Measurements from ENCODE around the gene TMEM192. TPM values are rescaled to one million over a fixed set of nuclear protein-coding genes. Genes with fewer than 3 reads are reported as not detected.

TMEM192 gene
- total and polyA plus RNA-seq, 2 of the 13 experiments (the other 11 are each of a cell fraction or from before 2014, with no cell fraction given) = 19.8 to 19.9 TPM

DNA sequence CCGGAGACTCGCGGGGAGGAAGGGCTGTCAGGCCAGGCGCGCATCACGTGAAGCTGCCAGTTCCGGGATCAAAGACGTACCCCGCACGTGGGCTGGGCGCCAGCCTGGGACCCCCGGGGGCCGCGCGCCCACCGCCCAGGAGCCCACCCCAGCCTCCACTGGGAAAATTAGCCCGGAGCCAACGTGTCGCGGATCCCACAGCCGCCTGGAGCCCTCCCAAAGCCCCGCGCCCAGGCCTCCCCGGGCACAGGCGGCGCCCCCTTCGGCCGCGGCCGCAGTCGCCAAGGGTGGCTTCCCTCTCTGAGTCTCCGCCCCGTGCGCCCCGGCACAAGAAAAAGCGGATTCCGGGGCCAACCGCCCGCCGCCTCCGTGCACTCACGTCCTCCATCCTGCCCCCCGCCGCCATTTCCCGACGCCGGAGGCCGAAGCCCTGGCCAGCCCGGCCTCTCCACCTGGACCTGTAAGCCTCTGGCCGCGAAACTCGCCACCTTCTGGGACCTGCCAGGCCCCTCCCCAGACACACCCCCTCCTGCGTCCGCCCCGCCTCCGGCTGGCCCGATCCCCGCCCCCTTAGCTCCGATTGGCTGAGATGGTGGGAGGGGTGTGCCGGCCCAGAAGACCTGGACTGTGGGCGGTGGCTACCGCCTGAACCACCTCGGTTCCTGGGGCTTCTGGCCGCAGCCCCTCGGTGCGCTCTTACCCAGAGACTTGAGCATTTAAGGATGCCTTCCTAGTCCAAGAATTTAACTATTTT lies at the start of gene TMEM192 (continued):
- TF ChIP-seq, protein P1, sequence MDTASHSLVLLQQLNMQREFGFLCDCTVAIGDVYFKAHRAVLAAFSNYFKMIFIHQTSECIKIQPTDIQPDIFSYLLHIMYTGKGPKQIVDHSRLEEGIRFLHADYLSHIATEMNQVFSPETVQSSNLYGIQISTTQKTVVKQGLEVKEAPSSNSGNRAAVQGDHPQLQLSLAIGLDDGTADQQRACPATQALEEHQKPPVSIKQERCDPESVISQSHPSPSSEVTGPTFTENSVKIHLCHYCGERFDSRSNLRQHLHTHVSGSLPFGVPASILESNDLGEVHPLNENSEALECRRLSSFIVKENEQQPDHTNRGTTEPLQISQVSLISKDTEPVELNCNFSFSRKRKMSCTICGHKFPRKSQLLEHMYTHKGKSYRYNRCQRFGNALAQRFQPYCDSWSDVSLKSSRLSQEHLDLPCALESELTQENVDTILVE (CRISPR knock-in tag; IDR thresholded peaks at IDR 0.05) = peak; percentile 2; the same call in 1 of the 2 replicates
- TF ChIP-seq PHF8 (CRISPR knock-in tag; IDR thresholded peaks at IDR 0.05) (peak; percentile 88), SAFB2 (CRISPR knock-in tag; IDR thresholded peaks at IDR 0.05; ENCODE audit: borderline replicate concordance, low read depth) (peak; percentile 82; the same call in 1 of the 2 replicates), NFKB2 (CRISPR knock-in tag; IDR thresholded peaks at IDR 0.05; ENCODE audit: borderline replicate concordance) (peak; percentile 79; the same call in 1 of the 2 replicates), RAD51 (IDR thresholded peaks at IDR 0.05; ENCODE audit: borderline replicate concordance) (peak; percentile 48), KDM5B (CRISPR knock-in tag; IDR thresholded peaks at IDR 0.05; ENCODE audit: borderline replicate concordance) (peak; percentile 88), KLF13 (CRISPR knock-in tag; IDR thresholded peaks at IDR 0.05) (no peak), TOE1 (CRISPR knock-in tag; IDR thresholded peaks at IDR 0.05) (no peak), ZNF180 (CRISPR knock-in tag; IDR thresholded peaks at IDR 0.05; ENCODE audit: borderline replicate concordance, low read depth) (no peak), PCBP1 (IDR thresholded peaks at IDR 0.05; ENCODE audit: borderline replicate concordance, low read depth, low read length) (no peak), TGIF2 (CRISPR knock-in tag; IDR thresholded peaks at IDR 0.05) (peak; percentile 96), ZNF761 (CRISPR knock-in tag; conservative IDR thresholded peaks at IDR 0.05) (no peak; the same call in 1 of the 2 replicates)
- TF ChIP-seq, protein P2, sequence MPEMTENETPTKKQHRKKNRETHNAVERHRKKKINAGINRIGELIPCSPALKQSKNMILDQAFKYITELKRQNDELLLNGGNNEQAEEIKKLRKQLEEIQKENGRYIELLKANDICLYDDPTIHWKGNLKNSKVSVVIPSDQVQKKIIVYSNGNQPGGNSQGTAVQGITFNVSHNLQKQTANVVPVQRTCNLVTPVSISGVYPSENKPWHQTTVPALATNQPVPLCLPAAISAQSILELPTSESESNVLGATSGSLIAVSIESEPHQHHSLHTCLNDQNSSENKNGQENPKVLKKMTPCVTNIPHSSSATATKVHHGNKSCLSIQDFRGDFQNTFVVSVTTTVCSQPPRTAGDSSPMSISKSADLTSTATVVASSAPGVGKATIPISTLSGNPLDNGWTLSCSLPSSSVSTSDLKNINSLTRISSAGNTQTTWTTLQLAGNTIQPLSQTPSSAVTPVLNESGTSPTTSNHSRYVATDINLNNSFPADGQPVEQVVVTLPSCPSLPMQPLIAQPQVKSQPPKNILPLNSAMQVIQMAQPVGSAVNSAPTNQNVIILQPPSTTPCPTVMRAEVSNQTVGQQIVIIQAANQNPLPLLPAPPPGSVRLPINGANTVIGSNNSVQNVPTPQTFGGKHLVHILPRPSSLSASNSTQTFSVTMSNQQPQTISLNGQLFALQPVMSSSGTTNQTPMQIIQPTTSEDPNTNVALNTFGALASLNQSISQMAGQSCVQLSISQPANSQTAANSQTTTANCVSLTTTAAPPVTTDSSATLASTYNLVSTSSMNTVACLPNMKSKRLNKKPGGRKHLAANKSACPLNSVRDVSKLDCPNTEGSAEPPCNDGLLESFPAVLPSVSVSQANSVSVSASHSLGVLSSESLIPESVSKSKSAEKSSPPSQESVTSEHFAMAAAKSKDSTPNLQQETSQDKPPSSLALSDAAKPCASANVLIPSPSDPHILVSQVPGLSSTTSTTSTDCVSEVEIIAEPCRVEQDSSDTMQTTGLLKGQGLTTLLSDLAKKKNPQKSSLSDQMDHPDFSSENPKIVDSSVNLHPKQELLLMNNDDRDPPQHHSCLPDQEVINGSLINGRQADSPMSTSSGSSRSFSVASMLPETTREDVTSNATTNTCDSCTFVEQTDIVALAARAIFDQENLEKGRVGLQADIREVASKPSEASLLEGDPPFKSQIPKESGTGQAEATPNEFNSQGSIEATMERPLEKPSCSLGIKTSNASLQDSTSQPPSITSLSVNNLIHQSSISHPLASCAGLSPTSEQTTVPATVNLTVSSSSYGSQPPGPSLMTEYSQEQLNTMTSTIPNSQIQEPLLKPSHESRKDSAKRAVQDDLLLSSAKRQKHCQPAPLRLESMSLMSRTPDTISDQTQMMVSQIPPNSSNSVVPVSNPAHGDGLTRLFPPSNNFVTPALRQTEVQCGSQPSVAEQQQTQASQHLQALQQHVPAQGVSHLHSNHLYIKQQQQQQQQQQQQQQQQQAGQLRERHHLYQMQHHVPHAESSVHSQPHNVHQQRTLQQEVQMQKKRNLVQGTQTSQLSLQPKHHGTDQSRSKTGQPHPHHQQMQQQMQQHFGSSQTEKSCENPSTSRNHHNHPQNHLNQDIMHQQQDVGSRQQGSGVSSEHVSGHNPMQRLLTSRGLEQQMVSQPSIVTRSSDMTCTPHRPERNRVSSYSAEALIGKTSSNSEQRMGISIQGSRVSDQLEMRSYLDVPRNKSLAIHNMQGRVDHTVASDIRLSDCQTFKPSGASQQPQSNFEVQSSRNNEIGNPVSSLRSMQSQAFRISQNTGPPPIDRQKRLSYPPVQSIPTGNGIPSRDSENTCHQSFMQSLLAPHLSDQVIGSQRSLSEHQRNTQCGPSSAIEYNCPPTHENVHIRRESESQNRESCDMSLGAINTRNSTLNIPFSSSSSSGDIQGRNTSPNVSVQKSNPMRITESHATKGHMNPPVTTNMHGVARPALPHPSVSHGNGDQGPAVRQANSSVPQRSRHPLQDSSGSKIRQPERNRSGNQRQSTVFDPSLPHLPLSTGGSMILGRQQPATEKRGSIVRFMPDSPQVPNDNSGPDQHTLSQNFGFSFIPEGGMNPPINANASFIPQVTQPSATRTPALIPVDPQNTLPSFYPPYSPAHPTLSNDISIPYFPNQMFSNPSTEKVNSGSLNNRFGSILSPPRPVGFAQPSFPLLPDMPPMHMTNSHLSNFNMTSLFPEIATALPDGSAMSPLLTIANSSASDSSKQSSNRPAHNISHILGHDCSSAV (CRISPR knock-in tag; IDR thresholded peaks at IDR 0.05; ENCODE audit: borderline replicate concordance) = peak; percentile 87; the same call in 1 of the 2 replicates
- TF ChIP-seq, protein P3, sequence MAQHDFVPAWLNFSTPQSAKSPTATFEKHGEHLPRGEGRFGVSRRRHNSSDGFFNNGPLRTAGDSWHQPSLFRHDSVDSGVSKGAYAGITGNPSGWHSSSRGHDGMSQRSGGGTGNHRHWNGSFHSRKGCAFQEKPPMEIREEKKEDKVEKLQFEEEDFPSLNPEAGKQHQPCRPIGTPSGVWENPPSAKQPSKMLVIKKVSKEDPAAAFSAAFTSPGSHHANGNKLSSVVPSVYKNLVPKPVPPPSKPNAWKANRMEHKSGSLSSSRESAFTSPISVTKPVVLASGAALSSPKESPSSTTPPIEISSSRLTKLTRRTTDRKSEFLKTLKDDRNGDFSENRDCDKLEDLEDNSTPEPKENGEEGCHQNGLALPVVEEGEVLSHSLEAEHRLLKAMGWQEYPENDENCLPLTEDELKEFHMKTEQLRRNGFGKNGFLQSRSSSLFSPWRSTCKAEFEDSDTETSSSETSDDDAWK (CRISPR knock-in tag; IDR thresholded peaks at IDR 0.05) = no peak
- TF ChIP-seq, protein P4, sequence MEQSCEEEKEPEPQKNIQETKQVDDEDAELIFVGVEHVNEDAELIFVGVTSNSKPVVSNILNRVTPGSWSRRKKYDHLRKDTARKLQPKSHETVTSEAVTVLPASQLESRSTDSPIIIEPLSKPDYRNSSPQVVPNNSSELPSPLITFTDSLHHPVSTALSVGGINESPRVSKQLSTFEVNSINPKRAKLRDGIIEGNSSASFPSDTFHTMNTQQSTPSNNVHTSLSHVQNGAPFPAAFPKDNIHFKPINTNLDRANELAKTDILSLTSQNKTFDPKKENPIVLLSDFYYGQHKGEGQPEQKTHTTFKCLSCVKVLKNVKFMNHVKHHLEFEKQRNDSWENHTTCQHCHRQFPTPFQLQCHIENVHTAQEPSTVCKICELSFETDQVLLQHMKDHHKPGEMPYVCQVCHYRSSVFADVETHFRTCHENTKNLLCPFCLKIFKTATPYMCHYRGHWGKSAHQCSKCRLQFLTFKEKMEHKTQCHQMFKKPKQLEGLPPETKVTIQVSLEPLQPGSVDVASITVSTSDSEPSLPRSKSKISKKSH (CRISPR knock-in tag; IDR thresholded peaks at IDR 0.05; ENCODE audit: borderline replicate concordance) = 0 out of 2 replicates have a peak, but pooled peaks have one; percentile 75
- TF ChIP-seq, protein P5, sequence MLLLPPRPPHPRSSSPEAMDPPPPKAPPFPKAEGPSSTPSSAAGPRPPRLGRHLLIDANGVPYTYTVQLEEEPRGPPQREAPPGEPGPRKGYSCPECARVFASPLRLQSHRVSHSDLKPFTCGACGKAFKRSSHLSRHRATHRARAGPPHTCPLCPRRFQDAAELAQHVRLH (CRISPR knock-in tag; IDR thresholded peaks at IDR 0.05; ENCODE audit: borderline replicate concordance, low read depth) = no peak

All from HepG2 (cell line).